Measurements from ENCODE around the gene USP32.
A peak's percentile ranks its signal among the peaks of the same experiment; 100 is the strongest.

Gene USP32

GRCh38 chr17:60153606-60154390, 238.1 kb downstream of the USP32 start:
- no peak overlapping the region for H3K4me3 ChIP-seq (ENCODE audit: low read depth, low read length)
- no peak for DNase-seq (ENCODE audit: low read depth)
- no peak for TF ChIP-seq CTCF (IDR thresholded peaks at IDR 0.05; ENCODE audit: insufficient read depth, low read depth, low read length, missing control alignments)

- DNase-seq (ENCODE audit: low read depth), result peak; percentile 45
- no peak for TF ChIP-seq CTCF (IDR thresholded peaks at IDR 0.05; ENCODE audit: insufficient read depth, low read depth, low read length, missing control alignments)
- H3K4me3 ChIP-seq (ENCODE audit: low read depth, low read length), result no peak overlapping the region
Measured at GRCh38 chr17:60151355-60151754, 240.6 kb downstream of the USP32 start.

GRCh38 chr17:60149691-60150582, 242.0 kb downstream of the USP32 start, which contains the start of gene CA4:
CA4 (plus strand) TSS chr17:60149973; CDS start chr17:60150035, 62 bp downstream.
- TF ChIP-seq CTCF (IDR thresholded peaks at IDR 0.05; ENCODE audit: insufficient read depth, low read depth, low read length, missing control alignments), result no peak
- no peak within 1 kb of the TSS for H3K4me3 ChIP-seq (ENCODE audit: low read depth, low read length)
- DNase-seq (ENCODE audit: low read depth), result no peak

- H3K4me3 ChIP-seq (ENCODE audit: low read depth, low read length), result no peak overlapping the region
- TF ChIP-seq CTCF (IDR thresholded peaks at IDR 0.05; ENCODE audit: insufficient read depth, low read depth, low read length, missing control alignments), result no peak
- DNase-seq (ENCODE audit: low read depth), result no peak
Measured at GRCh38 chr17:60148373-60148772, 243.6 kb downstream of the USP32 start.

GRCh38 chr17:60147553-60148223, 244.2 kb downstream of the USP32 start:
- no peak overlapping the region for H3K4me3 ChIP-seq (ENCODE audit: low read depth, low read length)
- no peak for DNase-seq (ENCODE audit: low read depth)
- TF ChIP-seq CTCF (IDR thresholded peaks at IDR 0.05; ENCODE audit: insufficient read depth, low read depth, low read length, missing control alignments), result no peak

- DNase-seq (ENCODE audit: low read depth), result no peak
- no peak for TF ChIP-seq CTCF (IDR thresholded peaks at IDR 0.05; ENCODE audit: insufficient read depth, low read depth, low read length, missing control alignments)
- H3K4me3 ChIP-seq (ENCODE audit: low read depth, low read length), result no peak overlapping the region
Measured at GRCh38 chr17:60146206-60146605, 245.7 kb downstream of the USP32 start.
